Stimulated activated CD8-positive, alpha-beta memory T cell treated with anti-CD3 and anti-CD28 coated beads, Interleukin-15, amount 100 ng/mL, for 24 hours (primary cell): ENCODE results near the gene GRM4.
"Not testable (repeated sequence)": the region's sequence is repeated elsewhere in the genome, so short reads cannot be mapped to it uniquely, and the experiment has no call there.

Experiments
- DNase-seq: peaks from one replicate; pipeline ENCODE4 v3.0.0-alpha.2; 2020; ENCODE audit warnings: low read depth

Gene GRM4

GRCh38 chr6:34020807-34021553 is 124.9 kb downstream of the GRM4 start:
- DNase-seq = no peak

GRCh38 chr6:34020278-34020677 is 125.6 kb downstream of the GRM4 start:
- no peak for DNase-seq

- DNase-seq = no peak
These were observed 126.8 kb downstream of the GRM4 start for GRCh38 chr6:34018961-34019606.

- DNase-seq = no peak
These were observed 127.9 kb downstream of the GRM4 start for GRCh38 chr6:34018026-34018425.

- DNase-seq = no peak
These were observed 128.6 kb downstream of the GRM4 start for GRCh38 chr6:34017106-34017805.

GRCh38 chr6:34016573-34016972 is 129.3 kb downstream of the GRM4 start:
- DNase-seq = not testable (repeated sequence)

GRCh38 chr6:34015586-34015985 is 130.3 kb downstream of the GRM4 start:
- no peak for DNase-seq

- no peak for DNase-seq
These were observed 134.6 kb downstream of the GRM4 start for GRCh38 chr6:34011264-34011663.

- DNase-seq = no peak
These were observed 139.9 kb downstream of the GRM4 start for GRCh38 chr6:34005901-34006531.

GRCh38 chr6:34004706-34005105 is 141.2 kb downstream of the GRM4 start:
- no peak for DNase-seq

- no peak for DNase-seq
These were observed 141.9 kb downstream of the GRM4 start for GRCh38 chr6:34003962-34004361.

GRCh38 chr6:34001706-34002621 is 143.9 kb downstream of the GRM4 start:
- DNase-seq = no peak

GRCh38 chr6:34000281-34000680 is 145.6 kb downstream of the GRM4 start:
- no peak for DNase-seq

- DNase-seq = no peak
These were observed 146.3 kb downstream of the GRM4 start for GRCh38 chr6:33999567-33999966.

- no peak for DNase-seq
These were observed 147.2 kb downstream of the GRM4 start for GRCh38 chr6:33998660-33999059.

- no peak for DNase-seq
These were observed 148.6 kb downstream of the GRM4 start for GRCh38 chr6:33997265-33997664.

- DNase-seq = no peak
These were observed 149.8 kb downstream of the GRM4 start for GRCh38 chr6:33996120-33996475.

- no peak for DNase-seq
These were observed 150.4 kb downstream of the GRM4 start for GRCh38 chr6:33995309-33996119.

GRCh38 chr6:33994472-33995308 is 151.2 kb downstream of the GRM4 start:
- no peak for DNase-seq
